AG04450 (cell line): ENCODE results near the gene SH3RF3. TPM values are rescaled to one million over a fixed set of nuclear protein-coding genes. Genes with fewer than 3 reads are reported as not detected.

Source experiments
- CTCF ChIA-PET: fragments of 300-600, 350-600 bp; formaldehyde crosslinking; extraction: SDS; loops from one replicate; lab custom pipeline; 2022; ENCODE audit warnings: antibody characterized with exemption, inconsistent platforms; lab: Charles Lee
- POLR2A ChIA-PET: fragments of 350-600 bp; formaldehyde crosslinking; extraction: SDS; loops from one replicate; lab custom pipeline; 2021; ENCODE audit warnings: antibody characterized with exemption, inconsistent platforms; lab: Yijun Ruan, JAX
- DNase-seq: peaks from one replicate; pipeline ENCODE4 v3.0.0-alpha.2; 2011; ENCODE audit warnings: low read depth, low spot score
- H3K27ac ChIP-seq: one replicate; pipeline ENCODE4 v1.5.1; 2012; ENCODE audit warnings: low read depth, low read length, control low read depth
- H3K27me3 ChIP-seq: one replicate; pipeline ENCODE4 v1.6.0; 2012; ENCODE audit warnings: low read length; ENCODE audit not compliant: control insufficient read depth, insufficient read depth
- H3K4me3 ChIP-seq: 2 replicates; pipeline ENCODE4 v1.5.1; 2011; ENCODE audit warnings: mild to moderate bottlenecking, low read depth, low read length, control low read depth
- H3K9me3 ChIP-seq: 2 replicates; pipeline ENCODE4 v1.5.1; 2012; ENCODE audit warnings: low read length; ENCODE audit not compliant: control insufficient read depth, insufficient read depth
- CTCF ChIP-seq: IDR thresholded peaks from 2 replicates; pipeline ENCODE4 v1.5.1; 2011; ENCODE audit warnings: low read depth, low read length, control low read depth, inconsistent platforms
- polyA minus RNA-seq: library from RNA; depleted of rRNA, polyadenylated mRNA; stranded (reverse); fragments of >200 nt; gene quantifications from 2 replicates; pipeline ENCODE4 v1.2.3, GENCODE V29; 2011; rRNA and poly(A)+ RNA removed
- polyA plus RNA-seq: library from polyadenylated mRNA; depleted of rRNA; stranded (reverse); fragments of >200 nt; gene quantifications from 2 replicates; pipeline ENCODE4 v1.2.3, GENCODE V29; 2011; rRNA removed

The SH3RF3 gene
- polyA plus RNA-seq = 5.7 and 7.0 TPM in 2 replicates
- 10.5 and 13.1 TPM in 2 replicates for polyA minus RNA-seq

- no peaks in the 10 kb centered on the region for H3K27me3 ChIP-seq
- no peak for TF ChIP-seq CTCF
- H3K27ac ChIP-seq = peak within 1 kb of the TSS; percentile 70
- peaks cover 3% of the 10 kb centered on the region; the same call in 1 of the 2 replicates for H3K9me3 ChIP-seq
- ChIA-PET POLR2A (interaction anchor here (0.6 to 1.6 kb wide), 4 partner anchors 44 to 385 kb away, joined by 3 to 6 read pairs (median 3); no protein-coding TSS in a partner anchor), CTCF (interaction anchor here (1.0 to 3.5 kb wide), 3 partner anchors 128 to 417 kb away, joined by 3 to 30 read pairs (median 4); no protein-coding TSS in a partner anchor)
- no peak for DNase-seq
- H3K4me3 ChIP-seq = peak within 1 kb of the TSS; percentile 93
These were observed at the start of gene SH3RF3 for GRCh38 chr2:109128616-109129355. SH3RF3 (plus strand) TSS chr2:109129205.

- CTCF ChIA-PET = no interaction called here
- no peaks in the 10 kb centered on the region; the same call in 1 of the 2 replicates for H3K9me3 ChIP-seq
- no peak overlapping the region for H3K27ac ChIP-seq
- no peak for TF ChIP-seq CTCF
- H3K27me3 ChIP-seq = peaks cover 26% of the 10 kb centered on the region
- no peak overlapping the region for H3K4me3 ChIP-seq
- POLR2A ChIA-PET = no interaction called here
- DNase-seq = no peak
These were observed 49.4 kb upstream of the SH3RF3 start for GRCh38 chr2:109079590-109079989.

- ChIA-PET POLR2A (no interaction called here), CTCF (no interaction called here)
- TF ChIP-seq CTCF = no peak
- Histone ChIP-seq H3K27ac (no peak overlapping the region), H3K27me3 (peaks cover 29% of the 10 kb centered on the region), H3K4me3 (no peak overlapping the region), H3K9me3 (no peaks in the 10 kb centered on the region; the same call in 1 of the 2 replicates)
- DNase-seq = no peak
These were observed 48.9 kb upstream of the SH3RF3 start for GRCh38 chr2:109080109-109080508.

- Histone ChIP-seq H3K4me3 (no peak overlapping the region), H3K27ac (no peak overlapping the region), H3K9me3 (no peaks in the 10 kb centered on the region; the same call in 1 of the 2 replicates), H3K27me3 (peaks cover 29% of the 10 kb centered on the region)
- ChIA-PET POLR2A (no interaction called here), CTCF (no interaction called here)
- no peak for TF ChIP-seq CTCF
- no peak for DNase-seq
These were observed 48.2 kb upstream of the SH3RF3 start for GRCh38 chr2:109080757-109081156.

- no peak overlapping the region for H3K4me3 ChIP-seq
- ChIA-PET POLR2A (no interaction called here), CTCF (no interaction called here)
- H3K27me3 ChIP-seq = peaks cover 29% of the 10 kb centered on the region
- TF ChIP-seq CTCF = no peak
- DNase-seq = no peak
- no peaks in the 10 kb centered on the region; the same call in 1 of the 2 replicates for H3K9me3 ChIP-seq
- H3K27ac ChIP-seq = no peak overlapping the region
These were observed 47.6 kb upstream of the SH3RF3 start for GRCh38 chr2:109081374-109081773.
